ENCODE data around the gene CPSF3.
"Not testable (repeated sequence)": the region's sequence is repeated elsewhere in the genome, so short reads cannot be mapped to it uniquely, and the experiment has no call there.

The CPSF3 gene

GRCh38 chr2:9388950-9389911 lies 34.2 kb upstream of the CPSF3 start:
- H3K4me1 Mint-ChIP-seq: no peaks in the 10 kb centered on the region
- peaks cover 5% of the 10 kb centered on the region in 2 donors for H3K9me3 Mint-ChIP-seq
- no peak for DNase-seq
- H3K36me3 Mint-ChIP-seq: peaks cover 0 to 3% of the 10 kb centered on the region in 2 donors
- no peak overlapping the region for H3K4me3 Mint-ChIP-seq
- H3K27ac Mint-ChIP-seq: no peak overlapping the region
- no peaks in the 10 kb centered on the region for H3K27me3 Mint-ChIP-seq
- no peak for ATAC-seq (replicated peaks)

GRCh38 chr2:9390151-9390850 lies 33.2 kb upstream of the CPSF3 start:
- ATAC-seq (replicated peaks): no peak
- H3K36me3 Mint-ChIP-seq: peaks cover 0 to 3% of the 10 kb centered on the region in 2 donors
- no peak for DNase-seq
- peaks cover 5% of the 10 kb centered on the region in 2 donors for H3K9me3 Mint-ChIP-seq
- no peak overlapping the region for H3K4me3 Mint-ChIP-seq
- H3K27ac Mint-ChIP-seq: no peak overlapping the region
- no peaks in the 10 kb centered on the region for H3K4me1 Mint-ChIP-seq
- no peaks in the 10 kb centered on the region for H3K27me3 Mint-ChIP-seq

DNA sequence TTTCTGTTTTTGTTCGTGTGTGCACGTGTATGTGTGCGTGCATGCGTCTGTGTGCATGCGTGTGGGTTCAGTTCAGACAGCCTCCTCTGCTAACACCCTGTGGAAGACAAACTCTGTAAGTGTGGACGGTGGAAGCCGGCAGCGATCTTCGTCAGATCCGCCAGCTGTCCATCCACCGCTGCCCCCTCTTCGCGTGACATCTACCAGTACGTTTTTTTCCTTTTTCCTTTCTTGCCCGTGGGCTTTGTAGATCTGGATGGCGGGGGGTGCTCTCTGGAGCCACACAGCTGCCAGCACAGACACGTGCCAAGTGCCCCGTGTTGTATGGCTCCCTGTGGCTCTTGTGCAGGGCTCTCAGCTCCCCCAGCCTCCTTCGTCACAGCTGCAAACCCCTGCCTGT lies 32.5 kb upstream of the CPSF3 start:
- H3K27me3 Mint-ChIP-seq: no peaks in the 10 kb centered on the region
- no peak for ATAC-seq (replicated peaks)
- H3K36me3 Mint-ChIP-seq: peaks cover 0 to 3% of the 10 kb centered on the region in 2 donors
- no peak for DNase-seq
- H3K4me3 Mint-ChIP-seq: no peak overlapping the region
- no peak overlapping the region for H3K27ac Mint-ChIP-seq
- peaks cover 5% of the 10 kb centered on the region in 2 donors for H3K9me3 Mint-ChIP-seq
- H3K4me1 Mint-ChIP-seq: no peaks in the 10 kb centered on the region

GRCh38 chr2:9391961-9392720 lies 31.3 kb upstream of the CPSF3 start:
- Mint-ChIP-seq H3K27me3 (no peaks in the 10 kb centered on the region), H3K4me3 (no peak overlapping the region), H3K9me3 (peaks cover 5% of the 10 kb centered on the region in 2 donors), H3K36me3 (peaks cover 0 to 3% of the 10 kb centered on the region in 2 donors), H3K4me1 (no peaks in the 10 kb centered on the region), H3K27ac (no peak overlapping the region)
- DNase-seq: no peak
- no peak for ATAC-seq (replicated peaks)

DNA sequence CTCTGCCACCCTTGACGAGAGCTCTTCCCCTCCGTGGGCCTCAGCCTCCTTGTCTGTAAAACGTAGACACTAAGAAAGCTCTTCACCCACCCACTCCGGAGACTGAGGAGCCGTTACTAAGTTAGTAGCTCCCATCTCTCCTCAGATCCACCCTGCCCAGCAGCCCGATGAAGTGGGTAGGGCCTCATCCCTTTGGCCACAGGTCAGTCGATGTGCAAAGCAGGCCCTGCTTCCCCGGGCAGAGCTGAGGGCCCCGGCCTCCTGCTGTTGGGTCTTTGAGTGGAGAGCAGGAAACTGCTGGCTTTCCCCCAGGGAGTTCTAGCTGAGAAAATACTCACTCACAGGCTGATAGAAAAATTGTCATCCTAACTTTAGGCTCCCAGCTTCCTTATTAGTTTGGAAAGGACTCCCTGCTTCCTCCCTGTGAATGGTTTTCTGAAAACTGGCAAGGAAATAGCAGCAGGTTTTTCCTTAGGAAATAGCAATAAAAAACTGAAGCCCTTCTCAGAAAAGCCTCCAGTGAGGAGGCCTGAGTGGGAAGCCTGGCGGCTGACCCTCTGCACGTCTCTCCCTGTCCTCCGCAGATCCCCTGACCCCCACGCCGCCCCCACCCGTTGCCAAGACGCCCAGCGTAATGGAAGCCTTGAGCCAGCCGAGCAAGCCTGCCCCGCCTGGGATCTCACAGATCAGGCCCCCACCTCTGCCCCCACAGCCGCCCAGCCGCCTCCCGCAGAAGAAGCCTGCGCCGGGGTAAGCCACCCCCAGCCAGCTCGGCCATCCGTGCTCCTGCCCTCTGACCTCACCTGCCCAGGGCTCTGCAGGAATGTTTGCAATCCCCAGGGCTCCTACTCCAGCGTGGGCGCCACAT lies 30.3 kb upstream of the CPSF3 start:
- no peaks in the 10 kb centered on the region for H3K36me3 Mint-ChIP-seq
- ATAC-seq (replicated peaks) (no peak), DNase-seq (no peak)
- no peaks in the 10 kb centered on the region for H3K9me3 Mint-ChIP-seq
- no peaks in the 10 kb centered on the region for H3K4me1 Mint-ChIP-seq
- H3K27me3 Mint-ChIP-seq: no peaks in the 10 kb centered on the region
- no peak overlapping the region for H3K27ac Mint-ChIP-seq
- H3K4me3 Mint-ChIP-seq: no peak overlapping the region

GRCh38 chr2:9394816-9395215 lies 28.6 kb upstream of the CPSF3 start:
- no peak for ATAC-seq (replicated peaks)
- no peaks in the 10 kb centered on the region for H3K9me3 Mint-ChIP-seq
- no peak overlapping the region for H3K4me3 Mint-ChIP-seq
- no peak for DNase-seq
- H3K27ac Mint-ChIP-seq: no peak overlapping the region
- no peaks in the 10 kb centered on the region for H3K36me3 Mint-ChIP-seq
- no peaks in the 10 kb centered on the region for H3K27me3 Mint-ChIP-seq
- H3K4me1 Mint-ChIP-seq: no peaks in the 10 kb centered on the region

- Mint-ChIP-seq H3K9me3 (no peaks in the 10 kb centered on the region), H3K4me3 (no peak overlapping the region), H3K27me3 (peaks cover 0 to 9% of the 10 kb centered on the region in 2 donors), H3K4me1 (peaks cover 6 to 12% of the 10 kb centered on the region in 2 donors), H3K36me3 (no peaks in the 10 kb centered on the region), H3K27ac (no peak overlapping the region)
- ATAC-seq (replicated peaks): no peak
- no peak for DNase-seq
Observed at GRCh38 chr2:9397201-9397600, 26.3 kb upstream of the CPSF3 start.

DNA sequence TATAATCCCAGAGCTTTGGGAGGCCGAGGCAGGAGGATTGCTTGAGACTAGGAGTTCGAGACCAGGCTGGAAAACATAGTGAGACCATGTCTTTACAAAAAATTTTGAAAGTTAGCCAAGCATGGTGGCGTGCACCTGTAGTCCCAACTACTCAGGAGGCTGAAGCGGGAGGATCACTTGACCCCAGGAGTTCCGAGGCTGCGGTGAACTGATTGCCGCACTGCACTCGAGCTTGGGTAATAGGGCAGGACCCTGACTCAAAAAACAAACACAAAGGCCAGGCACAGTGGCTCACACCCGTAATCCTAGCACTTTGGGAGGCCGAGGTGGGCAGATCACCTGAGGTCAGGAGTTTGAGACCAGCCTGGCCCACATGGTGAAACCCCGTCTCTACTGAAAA lies 25.2 kb upstream of the CPSF3 start:
- not testable (repeated sequence) for H3K27ac Mint-ChIP-seq; H3K4me3 Mint-ChIP-seq; H3K9me3 Mint-ChIP-seq; H3K27me3 Mint-ChIP-seq; H3K36me3 Mint-ChIP-seq; DNase-seq; ATAC-seq (replicated peaks)
- peaks cover 9 to 12% of the 10 kb centered on the region in 2 donors for H3K4me1 Mint-ChIP-seq

DNA sequence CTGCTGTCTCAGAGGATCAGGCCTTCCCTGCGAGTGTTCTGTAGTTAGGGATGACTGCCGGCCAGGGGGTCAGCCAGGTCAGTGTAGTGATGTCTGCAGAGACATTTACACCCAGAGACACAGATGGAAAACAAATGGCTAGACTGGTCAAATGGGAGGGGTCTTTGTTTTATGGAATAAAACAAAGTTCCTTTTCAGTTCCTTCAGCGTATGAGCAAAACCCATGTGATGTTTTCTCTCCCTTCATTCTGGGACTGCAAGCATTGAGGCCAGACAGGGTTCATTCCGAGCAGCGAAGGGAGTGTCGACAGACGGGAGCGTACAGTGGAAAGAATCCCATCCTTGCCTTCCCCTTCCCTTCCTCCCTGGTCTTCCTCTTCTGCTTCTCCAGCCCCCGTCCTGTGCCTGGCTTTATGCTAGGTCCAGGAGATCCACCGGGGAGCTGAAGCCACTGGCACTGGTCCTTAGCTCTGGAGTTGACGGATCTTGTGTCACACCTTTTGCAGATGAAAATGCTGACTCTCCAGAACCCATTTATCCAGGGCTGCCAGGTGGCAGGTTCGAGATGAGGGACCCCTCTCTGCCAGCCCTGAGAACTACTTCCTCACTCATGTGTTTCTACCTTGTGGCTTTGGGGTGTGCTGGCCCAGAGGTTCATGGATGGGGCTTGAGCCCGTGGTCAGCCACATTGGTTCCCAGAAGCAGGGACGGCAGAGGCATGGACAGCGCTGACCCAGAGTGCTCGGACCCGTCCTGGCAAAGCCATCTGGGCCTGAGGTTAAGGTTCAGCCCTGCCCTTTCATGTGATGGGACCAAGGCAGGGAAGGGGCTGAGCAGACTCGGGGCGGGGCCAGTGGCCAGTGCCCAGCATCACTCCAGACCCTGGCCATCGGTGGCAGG lies 24.3 kb upstream of the CPSF3 start:
- H3K9me3 Mint-ChIP-seq: no peaks in the 10 kb centered on the region
- ATAC-seq (replicated peaks) (no peak), DNase-seq (no peak)
- H3K27me3 Mint-ChIP-seq: peaks cover 0 to 9% of the 10 kb centered on the region in 2 donors
- peaks cover 0 to 6% of the 10 kb centered on the region in 2 donors for H3K36me3 Mint-ChIP-seq
- H3K4me1 Mint-ChIP-seq: peaks cover 9 to 12% of the 10 kb centered on the region in 2 donors
- H3K27ac Mint-ChIP-seq: no peak overlapping the region
- no peak overlapping the region for H3K4me3 Mint-ChIP-seq

DNA sequence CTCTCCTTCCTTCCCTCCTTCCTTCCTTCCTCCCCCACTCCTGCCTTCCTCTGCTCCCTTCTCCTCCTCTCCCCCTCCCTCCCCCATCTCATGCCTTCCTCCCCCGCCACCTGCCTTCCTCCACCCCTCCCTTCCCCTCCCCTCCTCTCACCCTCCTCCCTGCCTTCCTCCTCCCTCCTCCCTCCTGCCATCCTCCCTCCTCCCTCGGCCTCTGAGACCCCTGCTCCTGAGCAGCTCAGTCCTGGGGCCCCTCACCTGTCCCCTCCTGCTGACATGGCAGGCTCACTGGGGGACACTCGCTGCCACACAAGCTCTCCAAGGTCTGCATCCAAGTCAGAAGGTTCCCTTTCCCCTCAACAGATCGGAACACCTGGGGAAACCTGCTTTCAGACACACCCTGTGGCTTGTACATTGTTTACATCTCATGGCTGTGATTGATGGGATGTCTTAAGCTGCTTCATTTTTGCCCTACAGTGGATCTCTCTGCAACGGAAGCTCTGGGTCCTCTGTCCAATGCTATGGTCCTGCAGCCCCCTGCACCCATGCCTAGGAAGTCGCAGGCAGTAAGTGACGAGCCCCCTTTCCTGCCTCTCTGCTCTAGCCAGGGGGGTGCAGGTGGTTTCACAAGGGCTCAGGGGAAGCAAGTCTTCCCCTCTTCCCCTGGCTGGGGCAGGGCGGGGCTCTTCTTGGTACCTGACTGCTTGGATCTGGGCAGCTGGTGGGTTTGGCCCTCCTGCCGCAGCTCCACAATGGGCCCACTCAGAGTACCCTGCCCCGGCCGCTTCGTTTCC lies 23.0 kb upstream of the CPSF3 start:
- H3K4me3 Mint-ChIP-seq: no peak overlapping the region
- peak overlapping the region; percentile 37 for H3K27ac Mint-ChIP-seq

GRCh38 chr2:9401059-9401547 lies 22.4 kb upstream of the CPSF3 start:
- Mint-ChIP-seq H3K36me3 (peaks cover 0 to 6% of the 10 kb centered on the region in 2 donors), H3K27ac (no peak overlapping the region), H3K4me3 (no peak overlapping the region), H3K4me1 (peaks cover 9 to 12% of the 10 kb centered on the region in 2 donors), H3K9me3 (no peaks in the 10 kb centered on the region), H3K27me3 (peaks cover 0 to 9% of the 10 kb centered on the region in 2 donors)
- no peak for DNase-seq
- ATAC-seq (replicated peaks): no peak

More for the DNA sequence above, 23.0 kb upstream of the CPSF3 start:
- peaks cover 9 to 12% of the 10 kb centered on the region in 2 donors for H3K4me1 Mint-ChIP-seq
- DNase-seq (no peak), ATAC-seq (replicated peaks) (no peak)
- H3K9me3 Mint-ChIP-seq: no peaks in the 10 kb centered on the region
- H3K27me3 Mint-ChIP-seq: peaks cover 0 to 9% of the 10 kb centered on the region in 2 donors
- H3K36me3 Mint-ChIP-seq: peaks cover 0 to 6% of the 10 kb centered on the region in 2 donors
